Right lobe of liver (tissue), 6 donors: ENCODE results near the gene DLG2. TPM values are rescaled to one million over a fixed set of nuclear protein-coding genes. Genes with fewer than 3 reads are reported as not detected.

ENCODE experiments used
- ATAC-seq, 4 donors: fragments of 200-7000 bp; cut with Tn5 transposase; one replicate each; pipeline ENCODE4 v1.9.1; 2020; ENCODE audit warnings: mild to moderate bottlenecking in 4 of 4, moderate library complexity in 4 of 4
- DNase-seq, 3 donors: peaks; one replicate each; pipeline ENCODE4 v3.0.0-alpha.2; 2020
- H3K27ac ChIP-seq, 3 donors: fragments of 200-600 bp; one replicate each; pipeline ENCODE4 v1.8.0; 2022
- H3K27me3 ChIP-seq, 2 donors: fragments of 200-600 bp; one replicate each; pipeline ENCODE4 v1.8.0; 2022
- H3K36me3 ChIP-seq, 4 donors: fragments of 200-600 bp; sonication (generic) in 1 of 4; one replicate each; pipeline versions ENCODE4 v1.5.1 to v1.8.0; 2017 to 2022; ENCODE audit warnings: control low read depth in 1 of 4
- H3K4me1 ChIP-seq, 4 donors: fragments of 200-600 bp; sonication (generic) in 1 of 4; one replicate each; pipeline versions ENCODE4 v1.5.1 to v1.8.0; 2017 to 2022; ENCODE audit warnings: control low read depth in 1 of 4
- H3K4me3 ChIP-seq, 3 donors: fragments of 200-600 bp; one replicate each; pipeline ENCODE4 v1.8.0; 2022
- H3K9me3 ChIP-seq, 4 donors: fragments of 200-600 bp; sonication (generic) in 1 of 4; one replicate each; pipeline versions ENCODE4 v1.5.1 to v1.8.0; 2017 to 2022; ENCODE audit warnings: control low read depth in 1 of 4
- POLR2A ChIP-seq: fragments of 450-650 bp; IDR thresholded peaks from one replicate; pipeline ENCODE4 v1.6.1; 2017; ENCODE audit warnings: antibody characterized with exemption, mild to moderate bottlenecking
- WGBS: methylation state at CpG from one replicate; pipeline ENCODE4 v1.1.6; 2018; ENCODE audit warnings: low coverage, low lambda C conversion rate; ENCODE audit not compliant: insufficient coverage; ENCODE audit errors: missing lambda C conversion rate; 5-methylcytosine and 5-hydroxymethylcytosine counted together
- intact Hi-C, 2 donors: fragments of 100-400 bp; cut with DNase I; formaldehyde crosslinking; loops; one replicate each; pipeline versions ENCODE4 v1.11.2 to v1.14.1; 2022
- total RNA-seq, 6 experiments: library from RNA; depleted of rRNA in 2 of 6; stranded (reverse); fragments of >200 nt in 2 of 6; fragmentation: NEBNext Ultra II Directional in 3 of 6; extraction: Animal tissue kit (Norgen Biotek cat#: 25700) in 3 of 6; gene quantifications; one replicate each; pipeline versions ENCODE4 v1.1.0 to v1.2.4, GENCODE V29; 2016 to 2023
- TF ChIP-seq, protein P1 (sequence below), 4 donors: fragments of 200-600 bp in 3 of 4; fragments of 450-650 bp in 1 of 4; IDR thresholded peaks; one replicate each; pipeline versions ENCODE4 v1.5.1 to v1.8.0; 2016 to 2022; ENCODE audit warnings: antibody characterized with exemption in 4 of 4, mild to moderate bottlenecking in 2 of 4
- donor health status: DM: no; HTN: yes; CAD: no.
- donor health status: DM: no; HTN: no; CAD: no.
- donor health status: DM: no; HTN: no; CAD: no.
- donor health status: DM: no; HTN: yes; CAD: no.
- donor health status: DM: no; HTN: yes; CAD: no.

The DLG2 gene
- total RNA-seq, 6 experiments from 2014 or later: 1.2 to 6.4 (median 2.5) TPM

DNA sequence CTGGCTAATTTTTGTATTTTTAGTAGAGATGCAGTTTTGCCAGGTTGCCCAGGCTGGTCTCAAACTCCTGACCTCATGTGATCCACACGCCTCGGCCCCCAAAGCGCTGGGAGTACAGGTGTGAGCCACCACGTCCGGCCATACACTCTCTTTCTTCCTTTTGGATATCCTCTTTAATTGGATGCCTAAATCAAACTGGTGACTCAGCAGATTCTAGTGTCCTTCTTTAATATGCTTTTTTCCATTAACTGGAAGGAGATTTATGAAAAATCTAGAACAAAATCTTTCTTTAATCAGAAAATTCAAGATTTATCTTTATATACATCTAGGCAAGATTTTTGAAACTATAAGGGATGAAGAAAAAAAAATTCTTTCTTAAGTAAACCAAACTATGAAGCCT lies 1371.7 kb downstream of the DLG2 start:
- intact Hi-C loops: no loop called here
- no peaks in the 10 kb centered on the region for H3K27me3 ChIP-seq
- ATAC-seq: no peak
- peaks cover 0 to 7% (median 3%) of the 10 kb centered on the region in 4 donors for H3K4me1 ChIP-seq
- no peak for DNase-seq
- no peak for TF ChIP-seq POLR2A
- TF ChIP-seq, protein P1, sequence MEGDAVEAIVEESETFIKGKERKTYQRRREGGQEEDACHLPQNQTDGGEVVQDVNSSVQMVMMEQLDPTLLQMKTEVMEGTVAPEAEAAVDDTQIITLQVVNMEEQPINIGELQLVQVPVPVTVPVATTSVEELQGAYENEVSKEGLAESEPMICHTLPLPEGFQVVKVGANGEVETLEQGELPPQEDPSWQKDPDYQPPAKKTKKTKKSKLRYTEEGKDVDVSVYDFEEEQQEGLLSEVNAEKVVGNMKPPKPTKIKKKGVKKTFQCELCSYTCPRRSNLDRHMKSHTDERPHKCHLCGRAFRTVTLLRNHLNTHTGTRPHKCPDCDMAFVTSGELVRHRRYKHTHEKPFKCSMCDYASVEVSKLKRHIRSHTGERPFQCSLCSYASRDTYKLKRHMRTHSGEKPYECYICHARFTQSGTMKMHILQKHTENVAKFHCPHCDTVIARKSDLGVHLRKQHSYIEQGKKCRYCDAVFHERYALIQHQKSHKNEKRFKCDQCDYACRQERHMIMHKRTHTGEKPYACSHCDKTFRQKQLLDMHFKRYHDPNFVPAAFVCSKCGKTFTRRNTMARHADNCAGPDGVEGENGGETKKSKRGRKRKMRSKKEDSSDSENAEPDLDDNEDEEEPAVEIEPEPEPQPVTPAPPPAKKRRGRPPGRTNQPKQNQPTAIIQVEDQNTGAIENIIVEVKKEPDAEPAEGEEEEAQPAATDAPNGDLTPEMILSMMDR (IDR thresholded peaks at IDR 0.05): no peak
- no peak overlapping the region for H3K4me3 ChIP-seq
- H3K9me3 ChIP-seq: no peaks in the 10 kb centered on the region
- no peaks in the 10 kb centered on the region for H3K36me3 ChIP-seq
- 97% methylated on average over 5 of the region's 5 CpGs for WGBS
- no peak overlapping the region for H3K27ac ChIP-seq

DNA sequence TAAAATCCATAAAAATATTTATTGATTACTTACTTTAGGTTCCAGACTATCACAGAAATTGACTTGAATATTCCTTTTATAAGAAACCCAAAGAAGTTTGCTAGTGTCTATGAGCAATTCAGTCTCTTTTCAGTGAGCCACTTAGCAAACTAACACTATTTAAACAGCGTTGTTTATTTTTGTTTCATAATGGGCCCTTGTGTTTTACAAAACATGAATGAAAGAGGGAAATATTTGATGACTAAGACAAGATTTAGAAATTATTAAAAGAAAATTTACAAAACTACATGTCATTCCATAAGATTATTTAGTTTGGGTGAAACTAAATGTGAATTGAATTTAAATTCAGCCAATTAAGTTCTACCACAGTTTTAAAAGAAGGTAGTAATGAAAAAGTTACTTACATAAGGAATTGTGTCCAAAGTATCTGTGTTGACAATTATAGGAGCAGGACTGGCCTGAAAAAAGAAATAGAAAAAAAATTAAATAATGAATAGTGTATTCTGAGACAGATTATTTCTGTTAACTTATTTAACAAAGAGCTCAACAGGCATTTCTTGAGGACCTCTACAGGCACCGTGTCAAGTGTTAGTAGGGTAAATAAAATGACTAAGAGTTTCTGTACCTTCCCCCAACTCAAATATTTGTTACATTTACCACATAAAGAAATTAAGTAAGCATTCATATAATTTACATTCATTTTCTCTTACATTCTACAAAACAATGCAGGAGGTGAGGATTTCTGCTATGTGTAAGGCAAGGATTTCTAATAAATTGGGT lies 1376.1 kb downstream of the DLG2 start:
- DNase-seq (no peak), ATAC-seq (peak; percentile 73 to 86 (median 81))
- Histone ChIP-seq H3K4me1 (peaks cover 0 to 35% (median 3%) of the 10 kb centered on the region in 4 donors), H3K27ac (peak overlapping the region; percentile 20 to 68 (median 62)), H3K36me3 (no peaks in the 10 kb centered on the region), H3K9me3 (no peaks in the 10 kb centered on the region), H3K27me3 (no peaks in the 10 kb centered on the region), H3K4me3 (no peak overlapping the region)
- TF ChIP-seq, protein P1 (IDR thresholded peaks at IDR 0.05): no peak
- TF ChIP-seq POLR2A: no peak
- WGBS: 24% methylated on average over 2 of the region's 2 CpGs
- intact Hi-C loops: no loop called here

DNA sequence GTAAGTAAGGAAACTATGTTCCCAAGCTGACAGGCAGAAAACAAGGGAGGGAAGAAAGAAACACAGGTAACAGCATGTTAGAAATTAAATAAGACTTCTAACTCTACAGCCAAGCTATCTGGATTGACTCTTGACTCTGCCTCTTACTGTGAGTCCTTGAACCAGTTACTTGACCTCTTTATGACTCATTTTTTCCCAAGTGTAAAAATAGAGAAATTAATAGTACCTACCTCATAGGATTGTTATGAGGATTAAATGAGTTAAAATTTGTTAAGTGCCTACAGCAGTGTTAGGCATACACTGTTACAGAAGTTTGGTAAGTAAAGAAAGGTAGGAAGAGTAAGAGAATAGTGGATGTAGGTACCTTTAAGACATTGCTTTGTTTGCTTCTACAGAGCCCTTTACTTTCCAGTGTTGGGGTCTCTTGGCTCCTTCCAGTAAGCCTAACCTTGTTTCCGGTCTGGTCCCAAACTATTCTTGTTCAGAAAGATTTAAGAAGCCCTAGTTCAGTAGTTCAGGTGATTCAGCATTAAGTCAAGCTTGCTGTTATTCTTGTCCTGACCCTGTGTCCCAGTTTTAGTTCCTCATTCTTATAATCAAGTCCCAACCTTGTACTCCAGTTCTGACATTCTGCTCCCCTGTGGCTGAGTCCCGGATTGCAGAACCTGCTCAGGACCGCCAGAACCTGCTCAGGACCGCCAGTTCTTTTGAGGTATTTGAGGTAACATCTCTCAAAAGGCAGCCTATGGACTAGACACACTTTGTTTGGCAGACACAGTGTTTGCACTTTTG lies 1377.6 kb downstream of the DLG2 start:
- intact Hi-C loops: no loop called here
- WGBS: 42% methylated on average over 4 of the region's 4 CpGs
- no peaks in the 10 kb centered on the region for H3K36me3 ChIP-seq
- TF ChIP-seq, protein P1 (IDR thresholded peaks at IDR 0.05): no peak
- no peak for TF ChIP-seq POLR2A
- DNase-seq: peak in 2 of 3 donors; percentile 52 to 62
- peak; percentile 27 to 51 (median 43) for ATAC-seq
- no peaks in the 10 kb centered on the region for H3K9me3 ChIP-seq
- no peaks in the 10 kb centered on the region for H3K27me3 ChIP-seq
- peak overlapping the region in 2 of 3 donors; percentile 62 to 68 for H3K27ac ChIP-seq
- peaks cover 0 to 45% (median 11%) of the 10 kb centered on the region in 4 donors for H3K4me1 ChIP-seq
- H3K4me3 ChIP-seq: no peak overlapping the region

DNA sequence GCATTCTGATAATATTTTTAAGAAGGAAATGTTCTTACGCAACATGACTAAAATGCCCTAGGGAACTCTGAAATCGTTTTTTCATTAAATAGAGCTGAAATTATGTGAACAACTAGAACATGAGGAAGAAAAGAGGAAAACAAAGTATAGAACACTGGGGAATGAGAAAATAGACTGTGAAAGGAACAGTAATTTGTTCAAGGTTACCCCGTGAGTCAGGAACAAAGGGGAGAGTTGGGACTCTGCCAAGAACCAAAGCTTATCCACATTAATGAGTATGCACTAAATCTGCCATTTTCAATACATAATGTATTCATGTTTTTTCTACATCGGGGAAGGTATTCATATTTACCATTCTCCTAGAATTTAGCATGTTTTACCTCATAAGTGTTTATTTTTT lies 1379.2 kb downstream of the DLG2 start:
- intact Hi-C loops: no loop called here
- 55% methylated on average over 4 of the region's 4 CpGs for WGBS
- Histone ChIP-seq H3K4me1 (peaks cover 0 to 57% (median 11%) of the 10 kb centered on the region in 4 donors), H3K27ac (no peak overlapping the region), H3K36me3 (no peaks in the 10 kb centered on the region), H3K27me3 (no peaks in the 10 kb centered on the region), H3K9me3 (no peaks in the 10 kb centered on the region), H3K4me3 (no peak overlapping the region)
- TF ChIP-seq, protein P1 (IDR thresholded peaks at IDR 0.05): no peak
- no peak for TF ChIP-seq POLR2A
- DNase-seq (no peak), ATAC-seq (no peak)
